SH-SY5Y (cell line): ENCODE data around the gene CAMTA1.

Source experiments
- GATA2 ChIP-seq: IDR thresholded peaks from 2 replicates; pipeline ENCODE4 v1.6.1; 2011; ENCODE audit warnings: mild to moderate bottlenecking, low read depth, low read length
- GATA3 ChIP-seq: IDR thresholded peaks from 2 replicates; pipeline ENCODE4 v1.6.1; 2011; ENCODE audit warnings: low read depth, mild to moderate bottlenecking, low read length, moderate library complexity

DNA sequence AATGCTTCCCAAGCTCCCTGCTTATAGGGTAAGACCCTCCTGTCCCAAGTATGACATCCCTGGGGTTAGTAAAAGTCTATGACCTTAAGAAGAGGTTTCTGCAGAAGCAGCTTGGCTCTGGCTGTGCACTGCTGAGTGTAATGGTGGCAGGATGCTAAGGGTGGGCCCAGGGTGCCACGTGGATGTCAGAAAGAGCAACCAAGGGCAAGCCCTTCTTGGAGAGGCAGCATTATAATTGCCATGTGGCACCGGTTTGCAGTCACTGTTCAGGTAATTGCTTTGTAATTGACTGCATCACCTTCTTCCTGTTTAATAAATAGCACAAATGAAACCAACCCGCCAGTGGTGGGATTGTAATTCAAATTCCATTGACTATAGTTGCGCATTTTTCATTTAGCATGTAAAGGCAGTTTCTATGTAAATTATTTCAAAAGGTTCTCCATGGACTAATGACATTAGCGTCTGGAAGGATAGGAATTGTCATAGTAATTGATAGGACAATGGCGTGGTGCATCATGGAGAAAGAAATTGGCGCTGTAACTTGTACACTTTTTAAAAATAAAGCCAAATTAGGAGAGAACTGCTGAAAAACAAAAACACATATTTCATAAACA, 495.2 kb downstream of the CAMTA1 start:
- TF ChIP-seq GATA3 = no peak
- no peak for TF ChIP-seq GATA2
